Measurements from ENCODE around the gene MRPS2. TPM values are rescaled to one million over a fixed set of nuclear protein-coding genes. Genes with fewer than 3 reads are reported as not detected.

The MRPS2 gene
- total RNA-seq, 1 donor from 2014 or later = 38.4 TPM

GRCh38 chr9:135550344-135550918 is 49.9 kb downstream of the MRPS2 start:
- Mint-ChIP-seq H3K4me3 (no peak overlapping the region), H3K36me3 (no peaks in the 10 kb centered on the region)

DNA sequence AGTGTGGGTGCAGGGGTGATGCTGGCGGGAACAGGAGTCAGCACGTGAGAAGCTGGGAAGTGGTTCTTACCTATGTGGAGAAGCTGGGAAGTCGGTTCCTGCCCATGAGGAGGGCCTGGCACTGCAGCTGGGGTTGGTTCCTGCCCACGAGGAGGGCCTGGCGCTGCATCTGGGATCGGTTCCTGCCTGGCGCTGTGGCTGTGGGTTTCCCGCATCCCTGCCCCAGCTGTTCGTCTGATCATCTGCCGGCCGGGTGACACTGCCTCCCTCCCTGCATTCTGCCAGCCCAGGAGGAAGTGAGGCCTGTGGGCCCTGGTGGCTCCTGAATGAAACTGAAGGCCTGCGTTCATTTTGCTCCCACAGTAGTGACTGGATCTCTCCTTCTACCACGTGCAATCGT is 50.5 kb downstream of the MRPS2 start:
- Mint-ChIP-seq H3K9me3 (peaks cover 10% of the 10 kb centered on the region), H3K27me3 (ENCODE audit: low read depth) (no peaks in the 10 kb centered on the region), H3K36me3 (no peaks in the 10 kb centered on the region), H3K4me1 (no peaks in the 10 kb centered on the region), H3K27ac (no peak overlapping the region), H3K4me3 (no peak overlapping the region)
- TF ChIP-seq, protein P1, sequence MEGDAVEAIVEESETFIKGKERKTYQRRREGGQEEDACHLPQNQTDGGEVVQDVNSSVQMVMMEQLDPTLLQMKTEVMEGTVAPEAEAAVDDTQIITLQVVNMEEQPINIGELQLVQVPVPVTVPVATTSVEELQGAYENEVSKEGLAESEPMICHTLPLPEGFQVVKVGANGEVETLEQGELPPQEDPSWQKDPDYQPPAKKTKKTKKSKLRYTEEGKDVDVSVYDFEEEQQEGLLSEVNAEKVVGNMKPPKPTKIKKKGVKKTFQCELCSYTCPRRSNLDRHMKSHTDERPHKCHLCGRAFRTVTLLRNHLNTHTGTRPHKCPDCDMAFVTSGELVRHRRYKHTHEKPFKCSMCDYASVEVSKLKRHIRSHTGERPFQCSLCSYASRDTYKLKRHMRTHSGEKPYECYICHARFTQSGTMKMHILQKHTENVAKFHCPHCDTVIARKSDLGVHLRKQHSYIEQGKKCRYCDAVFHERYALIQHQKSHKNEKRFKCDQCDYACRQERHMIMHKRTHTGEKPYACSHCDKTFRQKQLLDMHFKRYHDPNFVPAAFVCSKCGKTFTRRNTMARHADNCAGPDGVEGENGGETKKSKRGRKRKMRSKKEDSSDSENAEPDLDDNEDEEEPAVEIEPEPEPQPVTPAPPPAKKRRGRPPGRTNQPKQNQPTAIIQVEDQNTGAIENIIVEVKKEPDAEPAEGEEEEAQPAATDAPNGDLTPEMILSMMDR (IDR thresholded peaks at IDR 0.05; ENCODE audit: unreplicated experiment) = no peak
- DNase-seq (ENCODE audit: low spot score in 2 of 2, unreplicated experiment in 2 of 2) = no peak

More at GRCh38 chr9:135550344-135550918, 49.9 kb downstream of the MRPS2 start:
- TF ChIP-seq, protein P1 (IDR thresholded peaks at IDR 0.05; ENCODE audit: unreplicated experiment) = no peak
- no peaks in the 10 kb centered on the region for H3K27me3 Mint-ChIP-seq (ENCODE audit: low read depth)
- H3K27ac Mint-ChIP-seq = no peak overlapping the region
- no peaks in the 10 kb centered on the region for H3K4me1 Mint-ChIP-seq
- peaks cover 8% of the 10 kb centered on the region for H3K9me3 Mint-ChIP-seq
- DNase-seq (ENCODE audit: low spot score in 2 of 2, unreplicated experiment in 2 of 2) = no peak

DNA sequence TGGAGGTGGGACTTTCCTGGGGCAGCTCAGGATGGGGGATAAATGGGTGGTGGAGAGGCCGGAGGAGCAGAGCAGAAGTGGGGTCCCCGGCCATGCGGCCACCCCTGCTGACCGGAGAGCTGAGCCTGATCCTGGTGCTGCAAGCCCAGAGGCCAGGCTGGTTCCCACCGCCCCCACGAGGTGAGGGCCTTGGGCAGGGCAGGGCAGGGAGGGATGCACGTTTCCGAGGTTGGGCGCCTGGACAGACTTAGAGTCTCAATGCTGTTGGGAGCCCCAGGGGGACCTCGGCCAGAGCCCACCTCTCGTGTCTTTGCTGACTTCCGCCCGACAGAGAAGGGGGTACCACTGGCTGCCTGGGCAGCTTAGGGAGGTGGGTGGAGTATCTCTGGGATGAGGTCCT is 51.0 kb downstream of the MRPS2 start:
- TF ChIP-seq, protein P1 (IDR thresholded peaks at IDR 0.05; ENCODE audit: unreplicated experiment) = no peak
- H3K4me1 Mint-ChIP-seq = no peaks in the 10 kb centered on the region
- no peak overlapping the region for H3K4me3 Mint-ChIP-seq
- H3K36me3 Mint-ChIP-seq = no peaks in the 10 kb centered on the region
- no peak overlapping the region for H3K27ac Mint-ChIP-seq
- H3K9me3 Mint-ChIP-seq = peaks cover 13% of the 10 kb centered on the region
- H3K27me3 Mint-ChIP-seq (ENCODE audit: low read depth) = no peaks in the 10 kb centered on the region
- no peak for DNase-seq (ENCODE audit: low spot score in 2 of 2, unreplicated experiment in 2 of 2)

GRCh38 chr9:135552021-135552697 is 51.7 kb downstream of the MRPS2 start:
- Mint-ChIP-seq H3K36me3 (no peaks in the 10 kb centered on the region), H3K9me3 (peaks cover 13% of the 10 kb centered on the region), H3K4me1 (no peaks in the 10 kb centered on the region), H3K4me3 (no peak overlapping the region), H3K27ac (no peak overlapping the region), H3K27me3 (ENCODE audit: low read depth) (no peaks in the 10 kb centered on the region)
- TF ChIP-seq, protein P1 (IDR thresholded peaks at IDR 0.05; ENCODE audit: unreplicated experiment) = no peak
- DNase-seq (ENCODE audit: low spot score in 2 of 2, unreplicated experiment in 2 of 2) = no peak

- Mint-ChIP-seq H3K27me3 (ENCODE audit: low read depth) (no peaks in the 10 kb centered on the region), H3K9me3 (peaks cover 13% of the 10 kb centered on the region), H3K4me3 (no peak overlapping the region), H3K27ac (no peak overlapping the region), H3K36me3 (no peaks in the 10 kb centered on the region), H3K4me1 (no peaks in the 10 kb centered on the region)
- no peak for DNase-seq (ENCODE audit: low spot score in 2 of 2, unreplicated experiment in 2 of 2)
- TF ChIP-seq, protein P1 (IDR thresholded peaks at IDR 0.05; ENCODE audit: unreplicated experiment) = no peak
Observed at GRCh38 chr9:135552698-135553171, 52.3 kb downstream of the MRPS2 start.

Other genes with a start within 250 kb of the MRPS2 start
- gene PPP1R26, start 20.9 kb upstream of the MRPS2 start, total RNA-seq = 25.9 to 27.9 TPM (median 26.9 TPM) in 3 replicates
- not detected in 3 replicates for gene LCN1, start 20.8 kb downstream of the MRPS2 start, total RNA-seq
- not detected in 3 replicates for gene OBP2A, start 45.4 kb downstream of the MRPS2 start, total RNA-seq
- not detected in 3 replicates for gene PAEP, start 61.1 kb downstream of the MRPS2 start, total RNA-seq
- not detected in 3 replicates for gene GLT6D1, start 138.9 kb downstream of the MRPS2 start, total RNA-seq
- gene LCN9, start 162.6 kb downstream of the MRPS2 start, total RNA-seq = 0.97 to 1.7 TPM (median 1.4 TPM) in 3 replicates
- not detected in 3 replicates for gene SOHLH1, start 198.8 kb downstream of the MRPS2 start, total RNA-seq
- 0.09 TPM in 2 of 3 replicates, not detected in the other for gene KCNT1, start 201.5 kb downstream of the MRPS2 start, total RNA-seq

Measured in mesothelial cell of epicardium (in vitro differentiated cells).